Prostate gland (tissue), 2 donors: ENCODE data around the gene RNF39. TPM values are rescaled to one million over a fixed set of nuclear protein-coding genes. Genes with fewer than 3 reads are reported as not detected.

ENCODE experiments used
- DNase-seq: peaks from one replicate; pipeline ENCODE4 v3.0.0-alpha.2; 2019; ENCODE audit warnings: low spot score
- H3K27ac ChIP-seq, 2 donors: fragments of 200-600 bp; sonication (generic); 2 replicates each; pipeline ENCODE4 v1.5.1; 2017 to 2019
- H3K27me3 ChIP-seq: fragments of 200-600 bp; sonication (generic); replicated peaks from 2 replicates; pipeline ENCODE4 v1.5.1; 2019; ENCODE audit not compliant: insufficient read depth
- H3K36me3 ChIP-seq, 2 donors: fragments of 200-600 bp; sonication (generic); 1 replicate in 1 of 2; 2 replicates in 1 of 2; pipeline versions ENCODE4 v1.5.1 to v1.8.1; 2017 to 2019
- H3K4me1 ChIP-seq: fragments of 200-600 bp; sonication (generic); replicated peaks from 2 replicates; pipeline ENCODE4 v1.5.1; 2019
- H3K4me3 ChIP-seq, 2 donors: fragments of 200-600 bp; sonication (generic); 2 replicates each; pipeline ENCODE4 v1.5.1; 2017 to 2019
- H3K9me3 ChIP-seq: fragments of 200-600 bp; sonication (generic); 2 replicates; pipeline ENCODE4 v1.5.1; 2017
- POLR2A ChIP-seq: fragments of 450-650 bp; IDR thresholded peaks from one replicate; pipeline ENCODE4 v1.6.1; 2016; ENCODE audit warnings: antibody characterized with exemption, mild to moderate bottlenecking
- POLR2AphosphoS5 ChIP-seq: sonication (generic); formaldehyde crosslinking; IDR thresholded peaks from one replicate; pipeline ENCODE4 v1.6.1; 2017; ENCODE audit warnings: antibody characterized with exemption
- WGBS: methylation state at CpG from one replicate; pipeline ENCODE4 v1.1.5; 2018; 5-methylcytosine and 5-hydroxymethylcytosine counted together
- intact Hi-C: fragments of 100-400 bp; cut with DNase I; formaldehyde crosslinking; loops from one replicate; pipeline ENCODE4 v1.14.2; 2022
- total RNA-seq, 2 donors: library from RNA; depleted of rRNA; stranded (reverse); fragments of >200 nt; gene quantifications; one replicate each; pipeline ENCODE4 v1.1.0, GENCODE V29; 2016
- TF ChIP-seq, protein P1 (sequence below), 4 experiments: fragments of 200-600 bp in 2 of 4; fragments of 450-650 bp in 2 of 4; sonication (generic) in 2 of 4; IDR thresholded peaks; 1 replicate in 3 of 4; 2 replicates in 1 of 4; pipeline ENCODE4 v1.5.1; 2016 to 2019; ENCODE audit warnings: antibody characterized with exemption in 4 of 4, mild to moderate bottlenecking in 2 of 4, moderate library complexity in 2 of 4

The RNF39 gene
- total RNA-seq, 2 donors from 2014 or later, result 9.0 to 29.1 TPM

DNA sequence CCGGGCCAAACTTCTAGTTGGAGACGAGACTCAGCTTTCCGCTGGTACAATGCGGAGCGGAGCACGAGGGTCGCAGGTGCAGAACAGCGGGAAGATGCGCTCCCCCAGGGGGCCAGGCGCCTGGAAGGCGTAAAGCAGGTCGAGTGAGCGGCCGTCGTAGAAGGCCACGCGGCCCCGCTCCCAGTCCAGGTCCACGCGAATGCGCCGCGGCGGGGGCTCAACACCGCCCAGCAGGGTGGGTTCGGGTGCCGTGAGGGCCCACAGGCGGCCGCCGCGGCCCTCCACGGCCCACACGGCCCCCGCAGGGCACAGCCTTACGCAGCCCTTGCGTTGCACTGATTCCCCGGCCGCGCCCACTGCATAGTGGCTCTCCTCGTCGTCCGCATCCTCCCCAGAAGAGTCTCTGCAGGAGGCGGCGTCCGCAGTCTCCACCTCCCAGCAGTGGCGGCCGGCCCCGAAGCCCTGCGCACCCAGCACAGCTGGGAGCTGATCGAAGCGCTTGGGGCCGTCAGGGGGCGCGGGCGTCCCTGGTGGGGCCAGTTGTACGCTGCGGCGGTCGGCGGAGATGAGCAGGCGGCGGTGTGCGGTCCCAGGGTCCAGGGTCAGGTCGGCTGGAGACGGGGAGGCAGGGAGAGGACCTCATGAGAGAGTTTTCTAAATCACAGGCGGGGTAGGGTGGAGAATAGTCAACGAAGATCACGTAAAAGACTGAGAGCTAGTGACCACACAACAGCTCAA is 4.3 kb downstream of the RNF39 start:
- no peak for DNase-seq
- H3K36me3 ChIP-seq, result no peaks in the 10 kb centered on the region
- TF ChIP-seq POLR2A (no peak), POLR2AphosphoS5 (no peak)
- TF ChIP-seq, protein P1, sequence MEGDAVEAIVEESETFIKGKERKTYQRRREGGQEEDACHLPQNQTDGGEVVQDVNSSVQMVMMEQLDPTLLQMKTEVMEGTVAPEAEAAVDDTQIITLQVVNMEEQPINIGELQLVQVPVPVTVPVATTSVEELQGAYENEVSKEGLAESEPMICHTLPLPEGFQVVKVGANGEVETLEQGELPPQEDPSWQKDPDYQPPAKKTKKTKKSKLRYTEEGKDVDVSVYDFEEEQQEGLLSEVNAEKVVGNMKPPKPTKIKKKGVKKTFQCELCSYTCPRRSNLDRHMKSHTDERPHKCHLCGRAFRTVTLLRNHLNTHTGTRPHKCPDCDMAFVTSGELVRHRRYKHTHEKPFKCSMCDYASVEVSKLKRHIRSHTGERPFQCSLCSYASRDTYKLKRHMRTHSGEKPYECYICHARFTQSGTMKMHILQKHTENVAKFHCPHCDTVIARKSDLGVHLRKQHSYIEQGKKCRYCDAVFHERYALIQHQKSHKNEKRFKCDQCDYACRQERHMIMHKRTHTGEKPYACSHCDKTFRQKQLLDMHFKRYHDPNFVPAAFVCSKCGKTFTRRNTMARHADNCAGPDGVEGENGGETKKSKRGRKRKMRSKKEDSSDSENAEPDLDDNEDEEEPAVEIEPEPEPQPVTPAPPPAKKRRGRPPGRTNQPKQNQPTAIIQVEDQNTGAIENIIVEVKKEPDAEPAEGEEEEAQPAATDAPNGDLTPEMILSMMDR (IDR thresholded peaks at IDR 0.05), result no peak
- intact Hi-C loops, result no loop called here
- H3K4me1 ChIP-seq, result no peaks in the 10 kb centered on the region
- H3K27me3 ChIP-seq, result no peaks in the 10 kb centered on the region
- 54% methylated on average over 52 of the region's 68 CpGs for WGBS
- no peak overlapping the region for H3K27ac ChIP-seq
- no peak overlapping the region for H3K4me3 ChIP-seq
- no peaks in the 10 kb centered on the region for H3K9me3 ChIP-seq

DNA sequence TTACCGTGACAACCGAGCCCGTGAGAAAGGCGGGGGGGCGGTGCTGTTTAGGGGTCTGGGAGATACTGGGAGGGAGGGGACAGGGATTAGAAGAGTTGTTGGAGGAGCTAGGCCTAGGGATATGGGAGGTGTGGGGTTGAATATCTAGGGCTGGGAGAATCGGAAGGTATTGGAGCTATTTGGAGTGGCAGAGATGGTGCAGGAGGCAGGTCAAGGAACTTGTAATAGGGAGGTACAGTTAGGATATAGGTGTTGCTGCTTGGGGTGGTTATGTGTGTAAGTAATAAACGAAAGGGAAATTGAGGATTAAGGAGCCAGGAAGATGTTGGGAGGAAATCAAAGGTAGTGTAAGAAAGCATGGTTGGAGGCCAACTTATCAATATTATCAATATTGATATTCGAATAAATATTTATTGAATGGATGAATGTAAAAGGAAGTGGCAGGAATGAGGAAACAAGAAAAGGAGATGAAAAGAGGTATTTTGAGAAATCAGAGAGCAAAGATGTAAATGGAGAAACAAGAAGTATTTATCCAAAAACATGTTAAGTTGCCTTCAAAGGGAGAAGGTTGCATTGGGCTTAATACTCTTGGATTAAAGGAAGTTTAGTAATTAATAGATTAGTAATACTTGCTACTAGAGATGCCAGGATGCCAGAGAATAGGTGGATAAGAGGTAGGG is 8.0 kb downstream of the RNF39 start:
- H3K27me3 ChIP-seq, result no peaks in the 10 kb centered on the region
- no peak for DNase-seq
- no peaks in the 10 kb centered on the region for H3K4me1 ChIP-seq
- H3K36me3 ChIP-seq, result no peaks in the 10 kb centered on the region
- 14% methylated on average over 8 of the region's 8 CpGs for WGBS
- intact Hi-C loops, result no loop called here
- H3K4me3 ChIP-seq, result peak overlapping the region; percentile 58 to 61
- TF ChIP-seq, protein P1 (IDR thresholded peaks at IDR 0.05), result no peak
- TF ChIP-seq POLR2A (no peak), POLR2AphosphoS5 (no peak)
- H3K9me3 ChIP-seq, result no peaks in the 10 kb centered on the region
- H3K27ac ChIP-seq, result peak overlapping the region; percentile 85 to 95

DNA sequence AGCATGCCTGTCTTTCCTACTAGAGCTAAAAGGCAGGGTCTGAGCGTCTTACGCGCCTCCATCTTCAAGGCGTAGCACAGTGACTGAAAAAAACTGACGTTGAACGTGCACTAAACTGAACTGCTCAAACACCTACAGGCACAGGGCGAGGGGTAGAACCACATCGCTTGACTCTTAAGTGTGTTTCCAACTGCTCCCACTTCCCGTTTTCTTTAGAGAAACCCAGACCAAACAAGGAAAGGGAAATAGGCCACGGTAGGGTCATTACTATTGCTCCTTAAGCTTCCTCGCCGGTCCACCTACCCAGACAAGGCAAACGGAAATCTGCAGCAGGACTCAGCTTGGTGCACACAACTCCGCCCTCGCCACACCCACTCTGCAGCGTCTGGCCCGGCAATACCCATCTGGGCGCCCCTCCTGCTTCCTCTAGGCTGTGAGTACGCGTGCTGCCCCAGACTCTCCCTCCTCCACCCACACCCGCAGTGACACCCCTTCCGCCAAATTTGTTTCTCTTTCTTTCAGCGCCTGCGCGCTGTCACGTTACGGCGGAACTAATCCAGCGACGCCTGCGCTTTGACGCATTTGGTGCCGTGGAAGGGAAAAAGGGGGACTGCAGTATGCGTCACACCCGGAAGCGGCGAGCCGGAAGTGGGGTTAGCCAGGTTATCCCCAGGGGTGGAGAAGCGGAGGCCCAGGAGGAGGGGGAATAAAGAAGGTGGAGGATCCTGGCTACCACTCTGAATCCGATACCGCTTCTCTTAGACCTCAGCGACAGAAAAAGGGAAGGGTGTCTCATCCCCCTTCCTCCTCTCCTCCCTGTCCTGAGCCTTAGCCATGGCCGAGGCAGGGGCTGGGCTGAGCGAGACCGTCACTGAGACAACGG is 8.8 kb downstream of the RNF39 start, which contains the start of gene PPP1R11:
PPP1R11 (plus strand) TSS at position 622 of the 883 bp plus-strand sequence; CDS start at position 835, 213 bp downstream.
- peak within 1 kb of the TSS; percentile 85 to 95 for H3K27ac ChIP-seq
- under 1% methylated on average over 46 of the region's 46 CpGs for WGBS
- no peaks in the 10 kb centered on the region for H3K27me3 ChIP-seq
- intact Hi-C loops, result no loop called here
- TF ChIP-seq, protein P1 (IDR thresholded peaks at IDR 0.05), result peak in 1 of 4 experiments; percentile 24
- TF ChIP-seq POLR2AphosphoS5 (peak; percentile 100), POLR2A (peak; percentile 79)
- no peaks in the 10 kb centered on the region for H3K36me3 ChIP-seq
- H3K4me1 ChIP-seq, result no peaks in the 10 kb centered on the region
- H3K4me3 ChIP-seq, result peak within 1 kb of the TSS; percentile 58 to 61
- H3K9me3 ChIP-seq, result no peaks in the 10 kb centered on the region
- peak; percentile 98 for DNase-seq

DNA sequence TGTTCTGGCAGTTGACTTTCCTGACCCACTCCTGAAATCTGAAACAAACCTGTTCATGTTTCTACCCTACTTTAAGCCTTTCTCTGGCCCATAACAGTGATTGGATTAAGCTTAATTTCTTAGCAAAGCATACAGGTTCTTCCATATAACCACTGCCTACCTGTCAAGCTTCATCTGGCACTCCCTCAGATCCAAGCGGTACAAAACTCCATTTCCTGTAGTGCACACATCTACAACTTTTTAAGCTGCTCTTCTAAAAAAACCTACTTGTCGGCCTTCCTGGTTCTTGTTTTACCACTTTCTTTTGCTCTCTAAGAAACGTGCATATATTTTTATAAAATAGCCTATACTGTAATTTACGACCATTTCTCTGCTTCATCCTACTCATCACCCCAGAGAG is 9.5 kb downstream of the RNF39 start:
- peak overlapping the region; percentile 85 to 95 for H3K27ac ChIP-seq
- WGBS, result 11% methylated on average over 4 of the region's 4 CpGs
- H3K27me3 ChIP-seq, result no peaks in the 10 kb centered on the region
- no peaks in the 10 kb centered on the region for H3K9me3 ChIP-seq
- no peaks in the 10 kb centered on the region for H3K4me1 ChIP-seq
- DNase-seq, result no peak
- no peak for TF ChIP-seq POLR2A
- TF ChIP-seq, protein P1 (IDR thresholded peaks at IDR 0.05), result no peak
- TF ChIP-seq POLR2AphosphoS5, result no peak
- peak overlapping the region; percentile 58 to 61 for H3K4me3 ChIP-seq
- intact Hi-C loops, result no loop called here
- no peaks in the 10 kb centered on the region for H3K36me3 ChIP-seq
